Hematopoietic multipotent progenitor cell treated with erythropoietin and hydrocortisone succinate and interleukin-3 and kit ligand, for 4 days (in vitro differentiated cells): ENCODE results near the gene CFAP61.
A peak's percentile ranks its signal among the peaks of the same experiment; 100 is the strongest.

Experiments
- DNase-seq: peaks from one replicate; pipeline ENCODE4 v3.0.0-alpha.2; 2015

CFAP61 gene

GRCh38 chr20:20292472-20292871 lies 240.1 kb downstream of the CFAP61 start:
- DNase-seq, result no peak

- DNase-seq, result no peak
Observed at GRCh38 chr20:20293141-20293540, 240.8 kb downstream of the CFAP61 start.

GRCh38 chr20:20293691-20294385 lies 241.5 kb downstream of the CFAP61 start:
- no peak for DNase-seq

- DNase-seq, result no peak
Observed at GRCh38 chr20:20295621-20296498, 243.5 kb downstream of the CFAP61 start.

DNA sequence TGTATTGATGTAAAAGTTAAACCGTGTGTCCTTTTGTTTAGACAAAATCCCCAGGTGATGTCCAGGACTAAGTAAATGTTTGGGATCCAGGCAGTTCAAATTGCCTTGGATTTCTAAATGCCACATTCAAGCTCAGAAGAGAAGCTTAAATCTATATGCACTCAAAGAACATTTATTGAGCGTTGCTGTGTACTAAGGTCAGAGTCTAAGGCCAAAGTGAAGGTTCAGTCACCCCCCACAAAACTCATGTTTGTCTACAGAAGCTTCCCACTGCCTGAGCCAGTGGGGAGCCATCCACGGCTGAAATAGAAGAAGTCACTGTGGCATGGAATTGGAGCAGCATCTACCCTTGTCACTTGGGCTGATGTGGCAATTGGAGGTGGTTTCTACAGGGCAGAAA lies 244.8 kb downstream of the CFAP61 start:
- no peak for DNase-seq

DNA sequence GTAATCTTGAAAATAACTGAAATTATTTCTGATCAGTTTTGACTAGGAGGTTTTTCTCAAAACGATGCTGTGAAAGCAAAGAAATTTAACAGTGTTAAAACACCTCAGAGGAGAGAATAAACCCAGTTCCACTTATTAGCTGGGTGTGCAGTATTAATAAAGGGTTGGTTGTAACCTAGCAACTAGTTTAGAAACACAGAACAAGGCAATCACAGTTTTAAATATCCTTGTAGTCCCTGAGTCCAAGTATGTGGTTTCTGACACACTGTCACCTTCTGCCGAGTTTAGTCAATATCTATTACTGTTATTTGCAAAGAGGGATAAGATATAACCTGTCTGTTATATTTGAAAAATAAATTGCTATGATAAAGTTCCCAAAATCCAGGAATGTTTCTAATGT lies 245.4 kb downstream of the CFAP61 start:
- DNase-seq, result no peak

- DNase-seq, result no peak
Observed at GRCh38 chr20:20299904-20300303, 247.6 kb downstream of the CFAP61 start.

GRCh38 chr20:20303320-20303719 lies 251.0 kb downstream of the CFAP61 start:
- no peak for DNase-seq

GRCh38 chr20:20303742-20304141 lies 251.4 kb downstream of the CFAP61 start:
- DNase-seq, result no peak

DNA sequence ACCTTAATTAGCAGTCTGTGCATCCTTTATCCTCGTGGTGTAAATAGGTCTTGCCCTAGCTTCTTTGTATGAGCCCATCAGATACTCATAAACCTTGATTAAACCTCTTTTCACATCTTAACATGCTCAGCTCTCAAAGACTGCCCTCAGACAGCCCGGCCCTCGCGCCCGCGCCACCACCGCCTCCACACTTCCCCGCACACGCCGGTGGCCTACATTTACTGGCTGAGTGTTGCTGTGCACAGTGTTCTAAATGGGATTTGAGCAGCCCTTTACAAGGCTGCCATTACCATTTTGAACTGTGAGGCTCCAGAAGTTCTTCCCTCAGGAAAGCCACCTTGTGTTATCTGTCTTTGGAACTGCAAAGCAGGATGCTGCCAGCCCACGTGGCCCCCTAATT lies 252.6 kb downstream of the CFAP61 start:
- DNase-seq, result no peak

DNA sequence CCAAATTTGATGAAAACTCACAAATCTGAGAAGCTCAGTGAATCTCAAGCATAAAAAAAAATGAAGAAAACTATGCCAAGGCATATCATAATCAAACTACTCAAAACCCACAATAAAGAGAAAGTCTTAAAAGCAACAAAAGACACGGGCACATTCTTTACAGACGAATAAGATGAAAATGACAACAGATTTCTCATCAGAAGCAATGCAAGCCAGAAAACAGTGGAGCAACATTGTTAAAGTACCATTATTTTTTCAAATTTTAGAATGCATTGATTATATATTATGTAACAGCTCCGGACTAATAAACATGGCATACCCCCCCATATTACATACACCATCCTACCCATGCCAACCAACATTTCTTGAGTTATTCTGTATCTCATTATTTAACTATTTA lies 260.2 kb downstream of the CFAP61 start:
- no peak for DNase-seq

- no peak for DNase-seq
Observed at GRCh38 chr20:20317195-20317594, 264.9 kb downstream of the CFAP61 start.

- DNase-seq, result no peak
Observed at GRCh38 chr20:20317621-20318364, 265.5 kb downstream of the CFAP61 start.

DNA sequence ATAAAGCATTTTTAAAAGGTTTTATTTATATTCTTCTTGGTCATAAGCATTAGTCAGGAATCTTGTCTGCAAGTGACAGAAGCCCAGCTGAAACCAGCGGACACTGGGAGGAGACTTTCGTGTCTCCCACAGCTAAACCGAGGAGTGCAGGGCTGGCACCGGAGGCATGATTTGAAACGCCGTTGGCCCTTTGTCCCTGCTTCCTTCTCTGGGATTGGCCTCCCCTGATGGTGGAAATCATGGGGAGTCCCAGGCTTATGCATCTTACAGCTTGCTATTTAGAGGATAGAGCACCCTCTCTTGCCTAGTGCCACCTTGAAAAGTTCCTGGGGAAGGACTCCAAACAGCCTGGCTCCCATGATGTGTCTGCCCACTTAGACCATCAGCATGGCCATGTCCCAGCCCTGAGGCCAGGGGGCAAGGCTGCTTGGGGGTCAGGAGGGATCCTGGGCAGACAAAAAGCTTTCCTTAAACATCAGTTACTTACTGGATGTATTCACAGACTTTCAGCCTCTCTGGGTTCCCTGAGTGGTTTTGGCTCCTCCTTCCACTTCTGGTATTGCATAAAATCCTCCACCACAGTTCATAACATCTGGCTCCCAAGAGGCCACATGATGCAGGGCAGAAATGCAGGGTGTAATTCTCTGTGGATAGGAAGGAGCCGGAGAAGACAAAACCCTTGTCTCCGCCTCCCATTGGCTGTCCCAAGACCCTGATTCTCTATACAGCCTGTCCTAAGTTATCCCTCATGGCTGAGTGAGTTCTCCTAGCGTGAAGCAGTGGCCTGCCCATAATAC lies 266.2 kb downstream of the CFAP61 start:
- DNase-seq, result peak; percentile 76

DNA sequence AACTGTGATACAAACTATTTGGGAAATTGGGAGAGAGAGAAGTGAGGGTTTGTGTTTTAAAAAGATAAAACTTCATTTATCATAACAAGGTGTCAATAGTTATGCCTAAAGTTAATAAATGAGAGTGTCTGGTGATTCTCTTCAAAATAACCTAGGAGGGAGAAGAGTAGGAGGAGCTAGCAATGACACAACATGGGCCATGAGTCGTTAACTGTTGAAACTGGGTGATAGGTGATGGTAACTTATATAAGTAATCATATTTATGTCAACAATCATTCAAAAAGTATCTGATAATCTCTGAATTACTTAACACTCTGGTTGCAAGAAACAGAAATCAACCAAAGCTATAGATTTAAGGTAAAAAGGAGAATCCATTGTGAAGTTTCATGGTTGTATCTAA lies 268.8 kb downstream of the CFAP61 start:
- DNase-seq, result no peak

GRCh38 chr20:20321917-20322316 lies 269.6 kb downstream of the CFAP61 start:
- DNase-seq, result no peak

GRCh38 chr20:20322912-20323311 lies 270.6 kb downstream of the CFAP61 start:
- no peak for DNase-seq

DNA sequence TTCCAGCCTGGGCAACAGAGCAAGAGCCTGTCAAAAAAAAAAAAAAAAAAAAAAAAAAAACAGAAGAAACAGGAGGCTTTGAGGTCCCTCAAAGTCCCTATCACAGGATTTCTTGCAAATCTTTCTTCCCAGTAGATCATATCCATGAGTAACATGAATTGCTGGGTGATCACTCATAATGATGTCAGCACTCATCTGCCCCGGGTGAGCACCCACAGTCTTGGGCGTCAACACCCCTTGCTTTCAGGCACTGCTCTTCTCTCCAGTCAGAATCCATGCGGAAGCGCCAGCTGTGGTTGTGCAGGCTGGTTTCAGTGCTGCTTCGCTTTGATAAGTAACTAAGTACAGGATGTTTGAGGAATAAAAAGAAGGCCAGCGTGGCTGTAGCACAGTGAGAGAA lies 275.4 kb downstream of the CFAP61 start:
- no peak for DNase-seq

DNA sequence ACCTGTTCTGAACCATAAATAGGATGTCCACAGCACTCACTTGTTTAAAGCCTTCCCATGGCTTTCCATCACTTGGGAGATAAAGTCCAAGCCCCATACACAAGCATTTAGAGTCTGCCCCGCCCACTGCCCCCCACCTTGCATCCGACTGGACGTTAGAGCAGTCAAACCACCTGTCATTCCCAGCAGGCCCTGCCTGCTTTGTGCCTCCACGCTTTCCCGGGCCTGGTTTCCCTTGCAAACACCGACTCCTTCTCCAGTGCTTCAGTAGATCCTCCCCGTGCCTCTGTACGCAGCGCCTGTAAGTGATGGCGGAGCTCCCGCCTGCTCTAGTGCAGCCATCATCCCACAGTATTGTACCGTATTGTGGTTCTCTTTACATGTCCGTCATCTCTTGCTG lies 277.2 kb downstream of the CFAP61 start:
- no peak for DNase-seq

DNA sequence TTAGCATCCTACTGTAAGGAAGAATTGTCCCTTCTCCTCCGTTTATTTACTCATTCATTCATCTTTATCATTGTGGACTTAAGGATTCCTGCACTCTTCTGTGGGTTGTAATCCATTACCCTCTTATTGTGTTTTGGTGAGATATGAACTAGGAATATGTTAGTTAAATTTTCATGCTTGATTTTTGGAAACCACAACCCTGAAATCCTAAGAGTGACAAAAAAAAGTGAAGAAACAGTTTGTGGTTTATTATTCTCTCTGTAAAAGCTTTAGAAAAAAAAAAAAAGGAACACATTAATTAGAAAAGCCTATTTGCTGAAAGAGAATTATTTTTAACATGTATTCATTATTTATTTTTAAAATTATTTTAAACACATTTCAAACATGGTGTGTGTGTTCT lies 278.8 kb downstream of the CFAP61 start:
- peak; percentile 44 for DNase-seq

DNA sequence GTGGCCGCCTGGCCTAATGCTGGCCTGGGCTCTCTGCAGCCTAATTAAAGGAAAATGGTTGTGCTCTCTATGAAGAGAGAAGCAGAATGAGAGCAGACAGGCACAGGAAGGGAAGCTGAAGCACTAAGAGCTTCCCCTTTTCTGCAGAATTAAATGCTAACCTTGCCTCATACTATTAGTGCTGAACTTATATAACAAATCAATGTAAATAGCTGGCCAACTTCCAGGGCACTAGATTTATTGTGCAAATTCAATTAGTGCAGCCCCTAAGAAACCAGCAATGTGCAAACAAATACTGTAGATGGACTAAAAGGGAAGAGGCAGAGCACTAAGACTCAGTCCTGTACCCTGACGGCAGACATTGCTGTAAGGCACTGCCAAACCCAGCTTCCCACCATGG lies 279.5 kb downstream of the CFAP61 start:
- peak; percentile 50 for DNase-seq

- DNase-seq, result peak; percentile 31
Observed at GRCh38 chr20:20333866-20334265, 281.5 kb downstream of the CFAP61 start.

DNA sequence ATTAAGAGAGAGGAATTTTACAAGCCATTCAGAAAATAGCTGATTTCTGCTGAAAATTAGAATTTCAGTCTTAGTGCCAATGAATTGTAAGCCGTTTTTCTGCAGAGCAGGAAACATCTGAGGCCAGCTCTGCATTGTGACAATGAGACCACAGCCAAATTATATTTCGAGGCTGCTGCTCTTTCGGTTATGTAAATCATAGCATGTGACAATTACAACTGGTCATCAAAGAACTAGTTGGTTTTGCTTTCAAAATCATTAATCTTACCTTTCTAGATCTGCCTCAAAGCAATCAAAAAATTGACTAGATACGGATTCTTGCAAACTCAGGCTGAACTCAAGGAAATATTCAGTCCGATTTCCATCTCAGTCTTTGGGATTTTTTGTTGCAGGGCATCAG lies 282.2 kb downstream of the CFAP61 start:
- peak; percentile 25 for DNase-seq
